GM19468 (cell line): ENCODE results near the gene ACP2.

Experiments
- ATAC-seq: cut with Tn5 transposase; IDR thresholded peaks from one replicate; pipeline ENCODE4 v1.9.1; 2021; ENCODE audit warnings: mild to moderate bottlenecking, moderate library complexity, moderate number of reproducible peaks; ENCODE audit not compliant: unreplicated experiment; ENCODE audit errors: extremely low read depth

ACP2 gene

GRCh38 chr11:47269002-47269828 lies 20.6 kb upstream of the ACP2 start:
- ATAC-seq, result peak; percentile 56

- ATAC-seq, result no peak
These were observed 19.9 kb upstream of the ACP2 start for GRCh38 chr11:47268448-47269001.

- ATAC-seq, result no peak
These were observed 19.3 kb upstream of the ACP2 start for GRCh38 chr11:47267876-47268275.

GRCh38 chr11:47264521-47264920 lies 15.9 kb upstream of the ACP2 start:
- ATAC-seq, result no peak

GRCh38 chr11:47264119-47264518 lies 15.5 kb upstream of the ACP2 start:
- ATAC-seq, result no peak

GRCh38 chr11:47261291-47261800 lies 12.7 kb upstream of the ACP2 start:
- no peak for ATAC-seq

GRCh38 chr11:47260366-47260765 lies 11.8 kb upstream of the ACP2 start:
- ATAC-seq, result no peak

- peak; percentile 58 for ATAC-seq
These were observed 10.8 kb upstream of the ACP2 start for GRCh38 chr11:47259232-47259977.

GRCh38 chr11:47258317-47258902 lies 9.8 kb upstream of the ACP2 start:
- no peak for ATAC-seq

GRCh38 chr11:47257517-47258316 lies 9.1 kb upstream of the ACP2 start, which contains the start of gene NR1H3:
Gene NR1H3 (plus strand): TSS chr11:47257996. CDS start chr11:47259217, 1,221 bp downstream.
- no peak for ATAC-seq

GRCh38 chr11:47257177-47257516 lies 8.5 kb upstream of the ACP2 start:
- ATAC-seq, result no peak

GRCh38 chr11:47256374-47256773 lies 7.8 kb upstream of the ACP2 start:
- no peak for ATAC-seq

- ATAC-seq, result no peak
These were observed 5.8 kb upstream of the ACP2 start for GRCh38 chr11:47254386-47254785.

- no peak for ATAC-seq
These were observed 5.0 kb upstream of the ACP2 start for GRCh38 chr11:47253660-47254059.

GRCh38 chr11:47251751-47252150 lies 3.1 kb upstream of the ACP2 start:
- ATAC-seq, result no peak

GRCh38 chr11:47249378-47249715 lies 733 bp upstream of the ACP2 start:
- ATAC-seq, result no peak

GRCh38 chr11:47248304-47248663 lies 330 bp downstream of the ACP2 start:
- no peak for ATAC-seq

- ATAC-seq, result no peak
These were observed 1.1 kb downstream of the ACP2 start for GRCh38 chr11:47247502-47247901.

GRCh38 chr11:47245611-47246357 lies 2.8 kb downstream of the ACP2 start:
- ATAC-seq, result no peak
